Tibial artery (tissue), 4 donors: Measurements from ENCODE around the gene IFNG-AS1.

Experiments
- DNase-seq, 2 donors: peaks; one replicate each; pipeline ENCODE4 v3.0.0-alpha.2; 2019
- H3K27ac ChIP-seq, 2 donors: fragments of 200-600 bp; sonication (generic) in 1 of 2; 1 replicate in 1 of 2; 2 replicates in 1 of 2; pipeline ENCODE4 v1.5.1; 2018 to 2019; ENCODE audit warnings: mild to moderate bottlenecking in 1 of 2
- H3K27me3 ChIP-seq, 2 donors: fragments of 200-600 bp; sonication (generic) in 1 of 2; one replicate each; pipeline versions ENCODE4 v1.5.1 to v1.6.0; 2016 to 2019
- H3K36me3 ChIP-seq, 3 donors: fragments of 200-600 bp; sonication (generic) in 2 of 3; one replicate each; pipeline ENCODE4 v1.5.1; 2016 to 2019; ENCODE audit warnings: mild to moderate bottlenecking in 2 of 3
- H3K4me1 ChIP-seq, 4 donors: fragments of 200-600 bp; sonication (generic) in 2 of 4; 1 replicate in 3 of 4; 2 replicates in 1 of 4; pipeline ENCODE4 v1.5.1; 2016 to 2019
- H3K4me3 ChIP-seq, 2 donors: fragments of 200-600 bp; sonication (generic) in 1 of 2; 1 replicate in 1 of 2; 2 replicates in 1 of 2; pipeline ENCODE4 v1.5.1; 2018 to 2019; ENCODE audit warnings: mild to moderate bottlenecking in 2 of 2
- H3K9me3 ChIP-seq, 3 donors: fragments of 200-600 bp; sonication (generic) in 1 of 3; one replicate each; pipeline ENCODE4 v1.5.1; 2016 to 2019
- CTCF ChIP-seq, 2 experiments: fragments of 200-600 bp in 1 of 2; fragments of 450-650 bp in 1 of 2; IDR thresholded peaks; one replicate each; pipeline ENCODE4 v1.5.1; 2017 to 2019; ENCODE audit warnings: antibody characterized with exemption in 2 of 2, mild to moderate bottlenecking in 1 of 2, moderate library complexity in 1 of 2
- intact Hi-C: fragments of 100-400 bp; cut with DNase I; formaldehyde crosslinking; loops from one replicate; pipeline ENCODE4 v1.15.0; 2023; ENCODE audit warnings: low total_unique reads

Gene IFNG-AS1

GRCh38 chr12:67944093-67944492 lies 45.2 kb upstream of the IFNG-AS1 start:
- no peaks in the 10 kb centered on the region for H3K27me3 ChIP-seq
- no peak overlapping the region for H3K4me3 ChIP-seq
- peaks cover 0 to 15% (median 2%) of the 10 kb centered on the region in 4 donors for H3K4me1 ChIP-seq
- no peak overlapping the region for H3K27ac ChIP-seq
- no peaks in the 10 kb centered on the region for H3K9me3 ChIP-seq
- DNase-seq: no peak
- H3K36me3 ChIP-seq: no peaks in the 10 kb centered on the region
- intact Hi-C loops: loop anchor here (5.0 to 10.0 kb wide), 2 partner anchors 297 to 509 kb away; partner anchors contain the start of gene DYRK2
- no peak for TF ChIP-seq CTCF (IDR thresholded peaks at IDR 0.05)

- H3K9me3 ChIP-seq: no peaks in the 10 kb centered on the region
- H3K4me3 ChIP-seq: no peak overlapping the region
- H3K27me3 ChIP-seq: no peaks in the 10 kb centered on the region
- TF ChIP-seq CTCF (IDR thresholded peaks at IDR 0.05): no peak
- no peak for DNase-seq
- no peaks in the 10 kb centered on the region for H3K36me3 ChIP-seq
- intact Hi-C loops: no loop called here
- no peaks in the 10 kb centered on the region for H3K4me1 ChIP-seq
- no peak overlapping the region for H3K27ac ChIP-seq
Measured at GRCh38 chr12:67952787-67953186, 36.5 kb upstream of the IFNG-AS1 start.

GRCh38 chr12:67957383-67957782 lies 31.9 kb upstream of the IFNG-AS1 start:
- Histone ChIP-seq H3K27me3 (no peaks in the 10 kb centered on the region), H3K36me3 (no peaks in the 10 kb centered on the region), H3K9me3 (no peaks in the 10 kb centered on the region), H3K4me1 (no peaks in the 10 kb centered on the region), H3K27ac (no peak overlapping the region), H3K4me3 (no peak overlapping the region)
- no peak for TF ChIP-seq CTCF (IDR thresholded peaks at IDR 0.05)
- intact Hi-C loops: no loop called here
- DNase-seq: no peak

- TF ChIP-seq CTCF (IDR thresholded peaks at IDR 0.05): no peak
- H3K4me3 ChIP-seq: no peak overlapping the region
- intact Hi-C loops: no loop called here
- no peaks in the 10 kb centered on the region for H3K27me3 ChIP-seq
- no peaks in the 10 kb centered on the region for H3K9me3 ChIP-seq
- H3K27ac ChIP-seq: no peak overlapping the region
- H3K36me3 ChIP-seq: no peaks in the 10 kb centered on the region
- DNase-seq: no peak
- H3K4me1 ChIP-seq: no peaks in the 10 kb centered on the region
Measured at GRCh38 chr12:67958187-67958586, 31.1 kb upstream of the IFNG-AS1 start.

GRCh38 chr12:67964456-67964855 lies 24.8 kb upstream of the IFNG-AS1 start:
- Histone ChIP-seq H3K27ac (no peak overlapping the region), H3K4me3 (no peak overlapping the region), H3K36me3 (no peaks in the 10 kb centered on the region), H3K9me3 (no peaks in the 10 kb centered on the region), H3K4me1 (no peaks in the 10 kb centered on the region), H3K27me3 (no peaks in the 10 kb centered on the region)
- intact Hi-C loops: no loop called here
- no peak for DNase-seq
- TF ChIP-seq CTCF (IDR thresholded peaks at IDR 0.05): no peak

GRCh38 chr12:67966560-67966959 lies 22.7 kb upstream of the IFNG-AS1 start:
- Histone ChIP-seq H3K27ac (no peak overlapping the region), H3K4me1 (no peaks in the 10 kb centered on the region), H3K27me3 (no peaks in the 10 kb centered on the region), H3K9me3 (no peaks in the 10 kb centered on the region), H3K4me3 (no peak overlapping the region), H3K36me3 (no peaks in the 10 kb centered on the region)
- TF ChIP-seq CTCF (IDR thresholded peaks at IDR 0.05): no peak
- intact Hi-C loops: no loop called here
- DNase-seq: no peak
